ENCODE measurements around the gene PDE11A.
"Not testable (repeated sequence)": the region's sequence is repeated elsewhere in the genome, so short reads cannot be mapped to it uniquely, and the experiment has no call there.

Gene PDE11A

GRCh38 chr2:178074123-178075005 lies 1.8 kb upstream of the PDE11A start:
- no peak for DNase-seq (ENCODE audit: low read depth)

GRCh38 chr2:178072000-178072382 lies 586 bp downstream of the PDE11A start:
- DNase-seq (ENCODE audit: low read depth): no peak

GRCh38 chr2:178070824-178071223 lies 1.8 kb downstream of the PDE11A start:
- no peak for DNase-seq (ENCODE audit: low read depth)

GRCh38 chr2:178069551-178069950 lies 3.0 kb downstream of the PDE11A start:
- no peak for DNase-seq (ENCODE audit: low read depth)

- DNase-seq (ENCODE audit: low read depth): no peak
These were observed 3.6 kb downstream of the PDE11A start for GRCh38 chr2:178068823-178069454.

GRCh38 chr2:178066890-178067669 lies 5.5 kb downstream of the PDE11A start:
- DNase-seq (ENCODE audit: low read depth): no peak

- DNase-seq (ENCODE audit: low read depth): no peak
These were observed 6.3 kb downstream of the PDE11A start for GRCh38 chr2:178066324-178066723.

- DNase-seq (ENCODE audit: low read depth): no peak
These were observed 12.9 kb downstream of the PDE11A start for GRCh38 chr2:178059681-178060080.

- no peak for DNase-seq (ENCODE audit: low read depth)
These were observed 13.5 kb downstream of the PDE11A start for GRCh38 chr2:178059111-178059510.

- no peak for DNase-seq (ENCODE audit: low read depth)
These were observed 15.3 kb downstream of the PDE11A start for GRCh38 chr2:178057179-178057680.

- no peak for DNase-seq (ENCODE audit: low read depth)
These were observed 16.2 kb downstream of the PDE11A start for GRCh38 chr2:178056345-178056744.

- not testable (repeated sequence) for DNase-seq (ENCODE audit: low read depth)
These were observed 21.3 kb downstream of the PDE11A start for GRCh38 chr2:178051257-178051656.

GRCh38 chr2:178047391-178047790 lies 25.2 kb downstream of the PDE11A start:
- no peak for DNase-seq (ENCODE audit: low read depth)

- no peak for DNase-seq (ENCODE audit: low read depth)
These were observed 27.7 kb downstream of the PDE11A start for GRCh38 chr2:178044836-178045235.

GRCh38 chr2:178043266-178043665 lies 29.3 kb downstream of the PDE11A start:
- DNase-seq (ENCODE audit: low read depth): no peak

- not testable (repeated sequence) for DNase-seq (ENCODE audit: low read depth)
These were observed 39.0 kb downstream of the PDE11A start for GRCh38 chr2:178033583-178033982.

GRCh38 chr2:178029342-178029741 lies 43.2 kb downstream of the PDE11A start:
- DNase-seq (ENCODE audit: low read depth): no peak

GRCh38 chr2:178025551-178026185 lies 46.9 kb downstream of the PDE11A start:
- no peak for DNase-seq (ENCODE audit: low read depth)

- no peak for DNase-seq (ENCODE audit: low read depth)
These were observed 54.4 kb downstream of the PDE11A start for GRCh38 chr2:178018141-178018540.

GRCh38 chr2:178016612-178017011 lies 56.0 kb downstream of the PDE11A start:
- DNase-seq (ENCODE audit: low read depth): no peak

- no peak for DNase-seq (ENCODE audit: low read depth)
These were observed 59.9 kb downstream of the PDE11A start for GRCh38 chr2:178012639-178013038.

- DNase-seq (ENCODE audit: low read depth): no peak
These were observed 62.8 kb downstream of the PDE11A start for GRCh38 chr2:178009813-178010212.
